ENCODE data around the gene AKR7A2. TPM values are rescaled to one million over a fixed set of nuclear protein-coding genes. Genes with fewer than 3 reads are reported as not detected.
A peak's percentile ranks its signal among the peaks of the same experiment; 100 is the strongest.

AKR7A2 gene
- total and polyA plus RNA-seq, 9 of the 15 experiments (the other 6 are each of a cell fraction or from before 2014, with no cell fraction given) = 2.0 to 78.4 (median 49.4) TPM

DNA sequence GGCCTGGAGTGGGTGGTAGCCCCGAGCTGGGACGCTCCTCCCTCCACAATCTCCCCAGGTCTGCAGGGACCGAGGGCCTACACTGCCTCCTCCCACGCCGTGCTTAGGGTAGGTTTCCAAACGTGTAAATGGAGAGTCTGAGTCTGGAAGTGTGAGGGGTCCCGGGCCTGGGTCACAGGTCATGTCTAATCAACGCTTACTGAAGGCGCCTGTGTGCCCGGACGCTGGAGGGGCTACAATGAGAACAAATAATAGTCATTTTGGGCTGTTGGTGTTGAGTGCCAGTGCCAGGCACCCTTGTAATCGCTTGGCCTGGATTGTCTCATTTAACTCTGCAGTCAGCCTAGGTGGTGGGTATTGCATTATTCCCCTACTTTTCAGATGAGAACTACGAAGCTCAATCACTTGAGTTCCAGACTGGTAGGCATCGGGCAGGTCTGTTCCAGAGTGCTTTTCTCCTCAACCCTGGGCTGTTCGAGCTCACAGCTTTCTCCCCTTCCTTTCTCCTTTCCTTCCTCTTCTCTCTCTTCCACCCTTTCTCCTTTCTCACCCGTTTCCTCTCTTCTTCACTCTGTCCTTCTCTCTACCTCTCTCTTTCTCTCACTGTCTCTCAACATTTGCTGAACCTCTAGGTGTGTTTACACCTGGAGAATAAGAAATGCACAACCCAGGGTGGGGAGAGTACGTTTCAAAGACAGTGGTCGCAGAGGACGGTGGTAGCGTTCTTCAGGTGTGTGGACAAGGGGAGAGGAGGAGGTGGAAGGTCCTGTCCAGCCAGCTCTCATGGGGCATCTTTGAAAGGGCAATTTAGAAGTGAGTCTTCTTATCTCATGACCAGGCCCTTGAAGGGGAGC is 1.1 kb upstream of the AKR7A2 start (continued):
- TF ChIP-seq, protein P1, sequence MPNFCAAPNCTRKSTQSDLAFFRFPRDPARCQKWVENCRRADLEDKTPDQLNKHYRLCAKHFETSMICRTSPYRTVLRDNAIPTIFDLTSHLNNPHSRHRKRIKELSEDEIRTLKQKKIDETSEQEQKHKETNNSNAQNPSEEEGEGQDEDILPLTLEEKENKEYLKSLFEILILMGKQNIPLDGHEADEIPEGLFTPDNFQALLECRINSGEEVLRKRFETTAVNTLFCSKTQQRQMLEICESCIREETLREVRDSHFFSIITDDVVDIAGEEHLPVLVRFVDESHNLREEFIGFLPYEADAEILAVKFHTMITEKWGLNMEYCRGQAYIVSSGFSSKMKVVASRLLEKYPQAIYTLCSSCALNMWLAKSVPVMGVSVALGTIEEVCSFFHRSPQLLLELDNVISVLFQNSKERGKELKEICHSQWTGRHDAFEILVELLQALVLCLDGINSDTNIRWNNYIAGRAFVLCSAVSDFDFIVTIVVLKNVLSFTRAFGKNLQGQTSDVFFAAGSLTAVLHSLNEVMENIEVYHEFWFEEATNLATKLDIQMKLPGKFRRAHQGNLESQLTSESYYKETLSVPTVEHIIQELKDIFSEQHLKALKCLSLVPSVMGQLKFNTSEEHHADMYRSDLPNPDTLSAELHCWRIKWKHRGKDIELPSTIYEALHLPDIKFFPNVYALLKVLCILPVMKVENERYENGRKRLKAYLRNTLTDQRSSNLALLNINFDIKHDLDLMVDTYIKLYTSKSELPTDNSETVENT (CRISPR knock-in tag; IDR thresholded peaks at IDR 0.05) = no peak
- TF ChIP-seq TCF7 (IDR thresholded peaks at IDR 0.05; ENCODE audit: borderline replicate concordance) = no peak
- TF ChIP-seq, protein P2, sequence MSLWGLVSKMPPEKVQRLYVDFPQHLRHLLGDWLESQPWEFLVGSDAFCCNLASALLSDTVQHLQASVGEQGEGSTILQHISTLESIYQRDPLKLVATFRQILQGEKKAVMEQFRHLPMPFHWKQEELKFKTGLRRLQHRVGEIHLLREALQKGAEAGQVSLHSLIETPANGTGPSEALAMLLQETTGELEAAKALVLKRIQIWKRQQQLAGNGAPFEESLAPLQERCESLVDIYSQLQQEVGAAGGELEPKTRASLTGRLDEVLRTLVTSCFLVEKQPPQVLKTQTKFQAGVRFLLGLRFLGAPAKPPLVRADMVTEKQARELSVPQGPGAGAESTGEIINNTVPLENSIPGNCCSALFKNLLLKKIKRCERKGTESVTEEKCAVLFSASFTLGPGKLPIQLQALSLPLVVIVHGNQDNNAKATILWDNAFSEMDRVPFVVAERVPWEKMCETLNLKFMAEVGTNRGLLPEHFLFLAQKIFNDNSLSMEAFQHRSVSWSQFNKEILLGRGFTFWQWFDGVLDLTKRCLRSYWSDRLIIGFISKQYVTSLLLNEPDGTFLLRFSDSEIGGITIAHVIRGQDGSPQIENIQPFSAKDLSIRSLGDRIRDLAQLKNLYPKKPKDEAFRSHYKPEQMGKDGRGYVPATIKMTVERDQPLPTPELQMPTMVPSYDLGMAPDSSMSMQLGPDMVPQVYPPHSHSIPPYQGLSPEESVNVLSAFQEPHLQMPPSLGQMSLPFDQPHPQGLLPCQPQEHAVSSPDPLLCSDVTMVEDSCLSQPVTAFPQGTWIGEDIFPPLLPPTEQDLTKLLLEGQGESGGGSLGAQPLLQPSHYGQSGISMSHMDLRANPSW (CRISPR knock-in tag; IDR thresholded peaks at IDR 0.05) = no peak
- TF ChIP-seq, protein P3, sequence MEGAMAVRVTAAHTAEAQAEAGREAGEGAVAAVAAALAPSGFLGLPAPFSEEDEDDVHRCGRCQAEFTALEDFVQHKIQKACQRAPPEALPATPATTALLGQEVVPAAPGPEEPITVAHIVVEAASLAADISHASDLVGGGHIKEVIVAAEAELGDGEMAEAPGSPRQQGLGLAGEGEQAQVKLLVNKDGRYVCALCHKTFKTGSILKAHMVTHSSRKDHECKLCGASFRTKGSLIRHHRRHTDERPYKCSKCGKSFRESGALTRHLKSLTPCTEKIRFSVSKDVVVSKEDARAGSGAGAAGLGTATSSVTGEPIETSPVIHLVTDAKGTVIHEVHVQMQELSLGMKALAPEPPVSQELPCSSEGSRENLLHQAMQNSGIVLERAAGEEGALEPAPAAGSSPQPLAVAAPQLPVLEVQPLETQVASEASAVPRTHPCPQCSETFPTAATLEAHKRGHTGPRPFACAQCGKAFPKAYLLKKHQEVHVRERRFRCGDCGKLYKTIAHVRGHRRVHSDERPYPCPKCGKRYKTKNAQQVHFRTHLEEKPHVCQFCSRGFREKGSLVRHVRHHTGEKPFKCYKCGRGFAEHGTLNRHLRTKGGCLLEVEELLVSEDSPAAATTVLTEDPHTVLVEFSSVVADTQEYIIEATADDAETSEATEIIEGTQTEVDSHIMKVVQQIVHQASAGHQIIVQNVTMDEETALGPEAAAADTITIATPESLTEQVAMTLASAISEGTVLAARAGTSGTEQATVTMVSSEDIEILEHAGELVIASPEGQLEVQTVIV (CRISPR knock-in tag; IDR thresholded peaks at IDR 0.05; ENCODE audit: borderline replicate concordance) = no peak
- TF ChIP-seq, protein P4, sequence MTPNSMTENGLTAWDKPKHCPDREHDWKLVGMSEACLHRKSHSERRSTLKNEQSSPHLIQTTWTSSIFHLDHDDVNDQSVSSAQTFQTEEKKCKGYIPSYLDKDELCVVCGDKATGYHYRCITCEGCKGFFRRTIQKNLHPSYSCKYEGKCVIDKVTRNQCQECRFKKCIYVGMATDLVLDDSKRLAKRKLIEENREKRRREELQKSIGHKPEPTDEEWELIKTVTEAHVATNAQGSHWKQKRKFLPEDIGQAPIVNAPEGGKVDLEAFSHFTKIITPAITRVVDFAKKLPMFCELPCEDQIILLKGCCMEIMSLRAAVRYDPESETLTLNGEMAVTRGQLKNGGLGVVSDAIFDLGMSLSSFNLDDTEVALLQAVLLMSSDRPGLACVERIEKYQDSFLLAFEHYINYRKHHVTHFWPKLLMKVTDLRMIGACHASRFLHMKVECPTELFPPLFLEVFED (CRISPR knock-in tag; conservative IDR thresholded peaks at IDR 0.05) = 0 out of 2 replicates have a peak, but pooled peaks have one; percentile 9
- no peak for TF ChIP-seq ZC3H4 (CRISPR knock-in tag; IDR thresholded peaks at IDR 0.05; ENCODE audit: borderline replicate concordance)
- no peak for TF ChIP-seq RB1 (IDR thresholded peaks at IDR 0.05; ENCODE audit: low read depth)
- TF ChIP-seq ZNF79 (CRISPR knock-in tag; IDR thresholded peaks at IDR 0.05; ENCODE audit: low read depth) = no peak
- no peak for TF ChIP-seq ZKSCAN8 (CRISPR knock-in tag; IDR thresholded peaks at IDR 0.05)
- no peak for TF ChIP-seq NR2C1 (IDR thresholded peaks at IDR 0.05)
- no peak for TF ChIP-seq NR2C1 (tag; IDR thresholded peaks at IDR 0.05)
- TF ChIP-seq IRF2 (CRISPR knock-in tag; IDR thresholded peaks at IDR 0.05) = no peak
- no peak for TF ChIP-seq ZNF778 (CRISPR knock-in tag; IDR thresholded peaks at IDR 0.05)
- TF ChIP-seq, protein P5, sequence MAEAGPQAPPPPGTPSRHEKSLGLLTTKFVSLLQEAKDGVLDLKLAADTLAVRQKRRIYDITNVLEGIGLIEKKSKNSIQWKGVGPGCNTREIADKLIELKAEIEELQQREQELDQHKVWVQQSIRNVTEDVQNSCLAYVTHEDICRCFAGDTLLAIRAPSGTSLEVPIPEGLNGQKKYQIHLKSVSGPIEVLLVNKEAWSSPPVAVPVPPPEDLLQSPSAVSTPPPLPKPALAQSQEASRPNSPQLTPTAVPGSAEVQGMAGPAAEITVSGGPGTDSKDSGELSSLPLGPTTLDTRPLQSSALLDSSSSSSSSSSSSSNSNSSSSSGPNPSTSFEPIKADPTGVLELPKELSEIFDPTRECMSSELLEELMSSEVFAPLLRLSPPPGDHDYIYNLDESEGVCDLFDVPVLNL (CRISPR knock-in tag; IDR thresholded peaks at IDR 0.05; ENCODE audit: low read depth) = no peak

Data from K562 (cell line).